Activated T-cell treated with anti-CD3 and anti-CD28 coated beads, Interleukin-2, amount 50 U/mL, for 72 hours (primary cell): ENCODE results near the gene TSPAN10. TPM values are rescaled to one million over a fixed set of nuclear protein-coding genes. Genes with fewer than 3 reads are reported as not detected.
A peak's percentile ranks its signal among the peaks of the same experiment; 100 is the strongest.

Experiments
- ATAC-seq, 2 donors: fragments of 150-1000 bp; cut with Tn5 transposase; replicated peaks in 1 of 2; 2 replicates each; pipeline ENCODE4 v1.10.0; 2021; ENCODE audit warnings: moderate library complexity in 2 of 2, mild to moderate bottlenecking in 1 of 2
- DNase-seq, 2 donors: peaks; one replicate each; pipeline ENCODE4 v3.0.0; 2021 to 2022; ENCODE audit warnings: mixed read lengths in 1 of 2
- H3K27ac Mint-ChIP-seq: one replicate; pipeline ENCODE4 v1.8.0; 2022; ENCODE audit warnings: mild to moderate bottlenecking, moderate library complexity, mixed read lengths
- H3K27me3 Mint-ChIP-seq: one replicate; pipeline ENCODE4 v1.8.0; 2022; ENCODE audit warnings: low read depth, mixed read lengths
- H3K36me3 Mint-ChIP-seq, 2 donors: one replicate each; pipeline ENCODE4 v1.8.0; 2022; ENCODE audit warnings: mixed read lengths in 2 of 2, mild to moderate bottlenecking in 1 of 2; ENCODE audit not compliant: insufficient read depth in 2 of 2
- H3K4me1 Mint-ChIP-seq: one replicate; pipeline ENCODE4 v1.8.0; 2022; ENCODE audit warnings: low read depth, mixed read lengths
- H3K4me3 Mint-ChIP-seq, 2 donors: one replicate each; pipeline ENCODE4 v1.8.0; 2022; ENCODE audit warnings: mild to moderate bottlenecking in 2 of 2, mixed read lengths in 2 of 2, moderate library complexity in 2 of 2
- H3K9me3 Mint-ChIP-seq, 2 donors: one replicate each; pipeline ENCODE4 v1.8.0; 2022; ENCODE audit warnings: mixed read lengths in 2 of 2
- total RNA-seq, 2 donors: library from RNA; stranded (reverse); gene quantifications; one replicate each; pipeline ENCODE4 v1.2.3, GENCODE V29; 2022

The TSPAN10 gene
- total RNA-seq, 2 donors from 2014 or later = 0.63 to 1.1 TPM

GRCh38 chr17:81687770-81688541 lies 51.0 kb downstream of the TSPAN10 start:
- Mint-ChIP-seq H3K4me3 (no peak overlapping the region), H3K27me3 (no peaks in the 10 kb centered on the region), H3K36me3 (peaks cover 2 to 14% of the 10 kb centered on the region in 2 donors), H3K9me3 (no peaks in the 10 kb centered on the region), H3K4me1 (peaks cover 23% of the 10 kb centered on the region), H3K27ac (no peak overlapping the region)
- no peak for DNase-seq
- ATAC-seq = no peak

- Mint-ChIP-seq H3K27me3 (no peaks in the 10 kb centered on the region), H3K4me3 (no peak overlapping the region), H3K4me1 (peaks cover 23% of the 10 kb centered on the region), H3K9me3 (no peaks in the 10 kb centered on the region), H3K27ac (no peak overlapping the region), H3K36me3 (peaks cover 2 to 14% of the 10 kb centered on the region in 2 donors)
- no peak for ATAC-seq
- DNase-seq = no peak
Measured at GRCh38 chr17:81688616-81689015, 51.6 kb downstream of the TSPAN10 start.

DNA sequence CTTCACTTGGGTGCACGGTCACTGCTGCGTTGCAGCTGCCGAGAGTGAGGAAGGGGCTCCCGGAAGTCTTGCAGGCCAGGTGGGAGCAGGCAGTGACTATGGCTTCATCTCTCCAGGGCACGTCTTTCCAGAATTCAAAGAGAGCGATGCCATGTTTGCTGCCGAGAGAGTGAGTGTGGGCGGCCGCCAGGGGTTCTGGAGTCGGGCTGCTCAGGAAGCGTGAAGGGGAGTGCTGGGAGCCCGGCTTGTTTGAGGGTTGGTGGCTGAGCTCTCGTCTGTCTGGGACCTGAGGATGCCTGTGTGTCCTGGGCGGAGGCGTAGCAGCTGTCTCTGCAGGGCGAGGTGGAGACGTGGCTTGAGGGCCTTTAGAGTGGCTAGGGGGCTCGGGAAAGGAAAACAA lies 53.1 kb downstream of the TSPAN10 start:
- DNase-seq (no peak), ATAC-seq (no peak)
- Mint-ChIP-seq H3K36me3 (peaks cover 2 to 14% of the 10 kb centered on the region in 2 donors), H3K27ac (no peak overlapping the region), H3K9me3 (no peaks in the 10 kb centered on the region), H3K4me3 (no peak overlapping the region), H3K27me3 (no peaks in the 10 kb centered on the region), H3K4me1 (peaks cover 14% of the 10 kb centered on the region)

GRCh38 chr17:81690549-81690948 lies 53.6 kb downstream of the TSPAN10 start:
- H3K9me3 Mint-ChIP-seq = no peaks in the 10 kb centered on the region
- H3K4me1 Mint-ChIP-seq = peaks cover 9% of the 10 kb centered on the region
- no peaks in the 10 kb centered on the region for H3K27me3 Mint-ChIP-seq
- H3K36me3 Mint-ChIP-seq = peaks cover 2 to 12% of the 10 kb centered on the region in 2 donors
- no peak overlapping the region for H3K27ac Mint-ChIP-seq
- DNase-seq (no peak), ATAC-seq (no peak)
- H3K4me3 Mint-ChIP-seq = no peak overlapping the region

- Mint-ChIP-seq H3K4me3 (no peak overlapping the region), H3K36me3 (peaks cover 2 to 11% of the 10 kb centered on the region in 2 donors), H3K27ac (no peak overlapping the region), H3K27me3 (no peaks in the 10 kb centered on the region), H3K9me3 (no peaks in the 10 kb centered on the region), H3K4me1 (peaks cover 7% of the 10 kb centered on the region)
- DNase-seq (no peak), ATAC-seq (no peak)
Measured at GRCh38 chr17:81691196-81691595, 54.2 kb downstream of the TSPAN10 start.

GRCh38 chr17:81691608-81692007 lies 54.6 kb downstream of the TSPAN10 start:
- Mint-ChIP-seq H3K27ac (no peak overlapping the region), H3K36me3 (peaks cover 2 to 8% of the 10 kb centered on the region in 2 donors), H3K9me3 (no peaks in the 10 kb centered on the region), H3K27me3 (no peaks in the 10 kb centered on the region), H3K4me1 (peaks cover 5% of the 10 kb centered on the region), H3K4me3 (no peak overlapping the region)
- DNase-seq = no peak
- ATAC-seq = no peak

DNA sequence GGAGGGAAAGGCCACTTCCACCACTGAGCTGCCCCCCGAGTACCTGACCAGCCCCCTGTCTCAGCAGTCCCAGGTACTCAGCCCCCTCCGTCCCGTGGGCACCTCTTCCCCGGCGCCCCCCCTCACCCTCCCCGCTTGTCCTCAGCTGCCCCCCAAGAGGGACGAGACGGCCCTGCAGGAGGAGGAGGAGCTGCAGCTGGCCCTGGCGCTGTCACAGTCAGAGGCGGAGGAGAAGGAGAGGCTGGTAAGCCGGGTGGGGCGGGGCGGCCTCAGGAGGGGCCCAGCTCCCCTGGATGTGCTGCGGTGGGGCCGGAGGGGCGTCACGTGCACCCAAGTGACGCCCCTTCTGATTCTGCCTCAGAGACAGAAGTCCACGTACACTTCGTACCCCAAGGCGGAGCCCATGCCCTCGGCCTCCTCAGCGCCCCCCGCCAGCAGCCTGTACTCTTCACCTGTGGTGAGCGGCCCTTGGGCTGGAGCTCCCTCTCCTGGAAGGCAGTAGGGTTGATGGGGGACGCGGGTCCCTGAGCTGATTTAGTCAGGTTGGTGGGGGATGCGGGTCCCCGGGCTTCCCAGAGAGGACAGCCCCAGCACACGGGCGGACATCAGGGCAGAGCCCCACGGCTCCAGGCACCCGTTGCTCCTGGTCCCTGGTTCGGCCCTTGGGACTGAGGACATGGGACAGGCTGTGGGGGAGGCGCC lies 56.7 kb downstream of the TSPAN10 start:
- peaks cover 4 to 14% of the 10 kb centered on the region in 2 donors for H3K36me3 Mint-ChIP-seq
- no peak for ATAC-seq

GRCh38 chr17:81694810-81695209 lies 57.8 kb downstream of the TSPAN10 start:
- Mint-ChIP-seq H3K4me1 (peaks cover 3% of the 10 kb centered on the region), H3K9me3 (no peaks in the 10 kb centered on the region), H3K27ac (no peak overlapping the region), H3K4me3 (no peak overlapping the region), H3K27me3 (no peaks in the 10 kb centered on the region), H3K36me3 (peaks cover 4 to 14% of the 10 kb centered on the region in 2 donors)
- ATAC-seq = no peak
- DNase-seq = no peak

More for the DNA sequence above, 56.7 kb downstream of the TSPAN10 start:
- H3K4me1 Mint-ChIP-seq = peaks cover 3% of the 10 kb centered on the region
- no peak overlapping the region for H3K4me3 Mint-ChIP-seq
- no peaks in the 10 kb centered on the region for H3K27me3 Mint-ChIP-seq
- no peak for DNase-seq
- H3K9me3 Mint-ChIP-seq = no peaks in the 10 kb centered on the region
- no peak overlapping the region for H3K27ac Mint-ChIP-seq

- H3K9me3 Mint-ChIP-seq = no peaks in the 10 kb centered on the region
- DNase-seq (no peak), ATAC-seq (no peak)
- H3K36me3 Mint-ChIP-seq = peaks cover 4 to 14% of the 10 kb centered on the region in 2 donors
- peaks cover 3% of the 10 kb centered on the region for H3K4me1 Mint-ChIP-seq
- no peaks in the 10 kb centered on the region for H3K27me3 Mint-ChIP-seq
- no peak overlapping the region for H3K4me3 Mint-ChIP-seq
- no peak overlapping the region for H3K27ac Mint-ChIP-seq
Measured at GRCh38 chr17:81695211-81695610, 58.2 kb downstream of the TSPAN10 start.

DNA sequence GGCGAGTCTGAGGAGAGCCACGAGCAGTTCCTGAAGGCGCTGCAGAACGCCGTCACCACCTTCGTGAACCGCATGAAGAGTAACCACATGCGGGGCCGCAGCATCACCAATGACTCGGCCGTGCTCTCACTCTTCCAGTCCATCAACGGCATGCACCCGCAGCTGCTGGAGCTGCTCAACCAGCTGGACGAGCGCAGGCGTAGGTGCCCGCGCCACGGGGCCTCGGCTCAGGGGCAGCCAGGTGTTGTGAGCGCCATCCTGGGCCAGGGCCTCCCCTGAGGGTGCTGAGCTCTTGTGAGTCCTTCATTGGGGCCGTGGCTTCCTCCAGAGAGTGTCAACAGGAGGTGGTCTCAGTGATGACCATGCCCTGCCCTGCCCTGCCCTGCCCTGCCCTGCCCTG lies 58.8 kb downstream of the TSPAN10 start:
- ATAC-seq (no peak), DNase-seq (no peak)
- no peak overlapping the region for H3K4me3 Mint-ChIP-seq
- H3K9me3 Mint-ChIP-seq = no peaks in the 10 kb centered on the region
- H3K27me3 Mint-ChIP-seq = no peaks in the 10 kb centered on the region
- no peak overlapping the region for H3K27ac Mint-ChIP-seq
- H3K4me1 Mint-ChIP-seq = peaks cover 6% of the 10 kb centered on the region
- H3K36me3 Mint-ChIP-seq = peaks cover 4 to 14% of the 10 kb centered on the region in 2 donors

DNA sequence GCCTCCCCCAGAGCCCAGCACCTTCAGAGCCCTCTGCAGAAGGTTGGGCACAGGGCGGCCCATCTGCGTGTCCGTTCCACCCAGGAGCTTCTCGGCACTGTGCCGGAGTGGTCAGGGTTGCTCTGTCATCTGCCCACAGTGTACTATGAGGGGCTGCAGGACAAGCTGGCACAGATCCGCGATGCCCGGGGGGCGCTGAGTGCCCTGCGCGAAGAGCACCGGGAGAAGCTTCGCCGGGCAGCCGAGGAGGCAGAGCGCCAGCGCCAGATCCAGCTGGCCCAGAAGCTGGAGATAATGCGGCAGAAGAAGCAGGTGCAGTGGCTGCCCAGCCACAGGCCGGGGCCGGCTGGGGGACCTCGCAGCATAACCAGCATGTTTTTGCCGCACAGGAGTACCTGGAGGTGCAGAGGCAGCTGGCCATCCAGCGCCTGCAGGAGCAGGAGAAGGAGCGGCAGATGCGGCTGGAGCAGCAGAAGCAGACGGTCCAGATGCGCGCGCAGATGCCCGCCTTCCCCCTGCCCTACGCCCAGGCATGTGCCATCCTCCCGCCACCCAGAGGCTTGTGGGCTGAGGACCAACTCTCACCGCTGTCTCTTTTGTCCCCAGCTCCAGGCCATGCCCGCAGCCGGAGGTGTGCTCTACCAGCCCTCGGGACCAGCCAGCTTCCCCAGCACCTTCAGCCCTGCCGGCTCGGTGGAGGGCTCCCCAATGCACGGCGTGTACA lies 59.4 kb downstream of the TSPAN10 start:
- peaks cover 4 to 16% of the 10 kb centered on the region in 2 donors for H3K36me3 Mint-ChIP-seq
- H3K27ac Mint-ChIP-seq = no peak overlapping the region
- H3K4me3 Mint-ChIP-seq = no peak overlapping the region
- peaks cover 10% of the 10 kb centered on the region for H3K4me1 Mint-ChIP-seq
- no peaks in the 10 kb centered on the region for H3K9me3 Mint-ChIP-seq
- DNase-seq (no peak), ATAC-seq (peak in 1 of 2 donors; percentile 8)
- H3K27me3 Mint-ChIP-seq = no peaks in the 10 kb centered on the region

DNA sequence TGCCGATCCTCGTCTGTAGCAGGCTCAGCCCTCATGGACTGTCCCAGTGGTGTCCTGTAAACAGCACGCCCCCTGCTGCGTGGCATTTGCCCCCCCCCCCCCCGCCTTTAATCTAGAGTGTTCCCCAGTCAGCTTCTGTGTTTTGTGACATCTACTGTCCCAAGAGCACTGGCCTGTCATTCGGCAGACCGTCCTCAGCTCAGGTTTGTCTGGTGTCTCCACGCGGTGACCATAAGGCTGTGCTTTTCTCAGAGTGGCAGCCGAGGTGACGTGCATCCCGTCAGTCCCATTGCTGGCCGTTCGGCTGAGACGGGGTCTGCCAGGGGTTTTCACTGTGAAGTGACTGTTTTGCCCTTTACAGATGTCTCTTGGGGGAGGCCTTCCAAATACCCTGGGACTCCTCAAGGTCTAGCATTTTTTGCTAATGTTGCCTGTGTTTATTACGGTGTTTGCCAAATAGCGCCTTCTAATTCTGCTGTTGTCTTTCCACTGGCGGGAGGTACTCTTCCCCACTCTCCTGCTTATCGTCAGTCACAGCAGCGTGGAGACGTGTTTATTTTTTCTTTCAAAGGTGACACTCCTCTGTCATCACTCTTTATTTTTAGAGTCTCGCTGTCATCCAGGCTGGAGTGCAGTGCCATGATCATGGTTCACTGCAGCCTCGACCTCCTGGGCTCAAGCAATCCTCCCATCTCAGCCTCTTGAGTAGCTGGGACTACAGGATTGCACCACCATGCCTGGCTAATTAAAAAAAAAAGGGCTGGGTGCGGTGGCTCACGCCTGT lies 60.5 kb downstream of the TSPAN10 start:
- peaks cover 4 to 19% of the 10 kb centered on the region in 2 donors for H3K36me3 Mint-ChIP-seq
- H3K27me3 Mint-ChIP-seq = no peaks in the 10 kb centered on the region
- H3K27ac Mint-ChIP-seq = no peak overlapping the region
- no peaks in the 10 kb centered on the region for H3K9me3 Mint-ChIP-seq
- DNase-seq (no peak), ATAC-seq (no peak)
- H3K4me1 Mint-ChIP-seq = peaks cover 20% of the 10 kb centered on the region
- no peak overlapping the region for H3K4me3 Mint-ChIP-seq
